ENCODE data around the gene WNK2.

WNK2 gene

DNA sequence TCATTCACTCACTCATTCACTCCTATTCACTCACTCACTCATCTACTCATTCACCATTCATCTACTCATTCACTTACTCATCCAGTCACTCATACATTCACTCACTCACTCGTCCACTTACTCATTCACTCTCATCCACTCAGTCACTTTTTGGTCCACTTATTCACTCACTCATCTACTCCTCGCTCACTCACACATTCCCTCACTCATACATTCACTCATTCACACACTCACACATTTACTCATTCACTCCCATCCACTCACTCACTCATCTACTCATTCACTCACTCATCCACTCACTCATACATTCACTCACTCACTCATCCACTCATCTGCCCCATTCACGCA lies 27.7 kb downstream of the WNK2 start:
- Histone ChIP-seq H3K36me3 (ENCODE audit: insufficient read depth, low read length) (no peaks in the 10 kb centered on the region), H3K27me3 (ENCODE audit: insufficient read depth, low read length) (no peaks in the 10 kb centered on the region), H3K9me3 (ENCODE audit: insufficient read depth, low read depth, low read length) (peaks cover 2% of the 10 kb centered on the region; the same call in 1 of the 2 replicates), H3K4me3 (ENCODE audit: low read length) (no peak overlapping the region), H3K9ac (ENCODE audit: low read depth, low read length) (no peak overlapping the region), H3K4me1 (ENCODE audit: insufficient read depth, low read length) (no peaks in the 10 kb centered on the region), H3K27ac (ENCODE audit: low read depth, low read length) (no peak overlapping the region)
- 90% methylated on average over 3 of the region's 3 CpGs for WGBS

DNA sequence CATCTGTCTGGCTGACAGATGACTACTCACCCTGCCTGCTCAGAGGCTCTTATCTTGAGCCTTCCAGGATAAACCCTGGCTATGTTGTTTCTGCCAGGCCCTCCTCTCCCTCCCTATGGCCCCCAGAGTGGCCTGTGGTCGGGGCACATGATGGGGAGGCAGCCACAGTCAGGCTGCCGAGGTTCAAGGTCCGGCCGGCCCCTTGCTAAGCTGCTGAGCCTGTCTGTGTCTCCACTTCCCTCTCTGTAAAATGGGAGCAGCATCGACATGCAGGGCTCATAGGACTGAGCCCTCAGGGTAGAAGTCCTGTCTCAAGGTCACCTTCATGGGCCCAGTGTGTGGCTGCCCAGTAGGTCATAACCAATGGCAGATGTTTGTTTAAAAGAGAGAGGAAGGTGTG lies 28.5 kb downstream of the WNK2 start:
- WGBS = 92% methylated on average over 5 of the region's 5 CpGs
- Histone ChIP-seq H3K36me3 (ENCODE audit: insufficient read depth, low read length) (no peaks in the 10 kb centered on the region), H3K4me3 (ENCODE audit: low read length) (no peak overlapping the region), H3K4me1 (ENCODE audit: insufficient read depth, low read length) (no peaks in the 10 kb centered on the region), H3K27me3 (ENCODE audit: insufficient read depth, low read length) (no peaks in the 10 kb centered on the region), H3K27ac (ENCODE audit: low read depth, low read length) (no peak overlapping the region), H3K9ac (ENCODE audit: low read depth, low read length) (no peak overlapping the region), H3K9me3 (ENCODE audit: insufficient read depth, low read depth, low read length) (peaks cover 2% of the 10 kb centered on the region; the same call in 1 of the 2 replicates)

DNA sequence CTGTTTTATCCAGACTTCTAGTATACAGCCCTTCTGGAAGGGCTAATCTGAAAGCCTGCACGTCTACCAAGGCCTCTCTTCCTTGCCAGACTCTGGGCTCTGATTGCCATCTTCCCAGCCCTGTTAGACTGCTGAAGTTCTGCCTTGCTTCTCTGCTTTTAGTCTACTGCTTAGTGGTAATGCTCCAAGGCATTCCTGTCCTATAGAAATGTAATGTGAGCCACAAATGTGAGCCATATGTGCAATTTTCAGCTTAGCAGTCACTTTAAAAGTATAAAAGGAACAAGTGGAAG lies 32.1 kb downstream of the WNK2 start:
- Histone ChIP-seq H3K27me3 (ENCODE audit: insufficient read depth, low read length) (no peaks in the 10 kb centered on the region), H3K4me1 (ENCODE audit: insufficient read depth, low read length) (no peaks in the 10 kb centered on the region), H3K4me3 (ENCODE audit: low read length) (no peak overlapping the region), H3K9me3 (ENCODE audit: insufficient read depth, low read depth, low read length) (peaks cover 2% of the 10 kb centered on the region; the same call in 1 of the 2 replicates), H3K27ac (ENCODE audit: low read depth, low read length) (no peak overlapping the region), H3K36me3 (ENCODE audit: insufficient read depth, low read length) (no peaks in the 10 kb centered on the region), H3K9ac (ENCODE audit: low read depth, low read length) (no peak overlapping the region)
- 87% methylated on average over 1 of the region's 1 CpG for WGBS

DNA sequence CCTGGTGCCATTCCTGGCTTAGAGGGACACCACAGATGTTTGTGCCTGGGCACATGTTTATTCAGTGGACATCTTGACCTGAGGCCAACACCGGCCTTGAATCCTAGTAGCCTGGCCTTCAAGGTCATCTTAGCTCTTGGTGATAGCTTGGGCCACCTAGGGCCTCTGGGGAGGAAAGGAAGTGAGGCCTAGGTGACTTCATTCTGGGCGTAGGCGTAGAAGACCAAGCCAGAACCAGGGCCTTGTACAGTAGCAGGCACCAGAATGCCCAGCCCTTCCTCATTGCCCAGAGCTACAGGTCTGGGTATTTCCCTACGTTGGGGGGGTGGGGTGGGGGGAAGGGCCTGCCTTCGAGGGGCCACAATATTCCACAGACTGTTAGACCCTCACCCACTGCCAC lies 33.8 kb downstream of the WNK2 start:
- Histone ChIP-seq H3K27ac (ENCODE audit: low read depth, low read length) (no peak overlapping the region), H3K4me3 (ENCODE audit: low read length) (no peak overlapping the region), H3K9me3 (ENCODE audit: insufficient read depth, low read depth, low read length) (peaks cover 2% of the 10 kb centered on the region; the same call in 1 of the 2 replicates), H3K36me3 (ENCODE audit: insufficient read depth, low read length) (no peaks in the 10 kb centered on the region), H3K4me1 (ENCODE audit: insufficient read depth, low read length) (no peaks in the 10 kb centered on the region), H3K27me3 (ENCODE audit: insufficient read depth, low read length) (no peaks in the 10 kb centered on the region), H3K9ac (ENCODE audit: low read depth, low read length) (no peak overlapping the region)
- 95% methylated on average over 3 of the region's 5 CpGs for WGBS

DNA sequence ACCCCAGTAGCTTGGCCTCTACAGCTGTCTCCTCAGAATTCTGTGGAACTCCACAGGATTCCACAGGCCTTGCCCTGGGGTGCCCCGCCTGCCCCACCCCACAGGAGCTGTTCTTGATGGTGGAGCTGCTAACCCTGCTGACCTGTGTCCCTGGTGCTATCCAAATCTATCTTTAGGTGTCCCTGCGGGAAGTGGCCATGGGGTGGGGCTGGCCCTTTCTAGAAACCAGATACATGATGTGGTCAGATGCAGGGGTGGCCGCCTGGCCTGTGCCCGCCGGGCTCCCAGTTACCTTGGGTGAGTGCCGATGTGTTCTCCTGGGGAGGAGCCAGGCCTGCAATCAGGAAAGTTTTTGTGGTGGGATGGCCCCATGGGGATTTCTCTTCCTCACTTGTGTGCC lies 34.2 kb downstream of the WNK2 start:
- Histone ChIP-seq H3K36me3 (ENCODE audit: insufficient read depth, low read length) (no peaks in the 10 kb centered on the region), H3K4me1 (ENCODE audit: insufficient read depth, low read length) (no peaks in the 10 kb centered on the region), H3K9ac (ENCODE audit: low read depth, low read length) (no peak overlapping the region), H3K9me3 (ENCODE audit: insufficient read depth, low read depth, low read length) (peaks cover 2% of the 10 kb centered on the region; the same call in 1 of the 2 replicates), H3K4me3 (ENCODE audit: low read length) (no peak overlapping the region), H3K27ac (ENCODE audit: low read depth, low read length) (no peak overlapping the region), H3K27me3 (ENCODE audit: insufficient read depth, low read length) (no peaks in the 10 kb centered on the region)
- 96% methylated on average over 6 of the region's 6 CpGs for WGBS

DNA sequence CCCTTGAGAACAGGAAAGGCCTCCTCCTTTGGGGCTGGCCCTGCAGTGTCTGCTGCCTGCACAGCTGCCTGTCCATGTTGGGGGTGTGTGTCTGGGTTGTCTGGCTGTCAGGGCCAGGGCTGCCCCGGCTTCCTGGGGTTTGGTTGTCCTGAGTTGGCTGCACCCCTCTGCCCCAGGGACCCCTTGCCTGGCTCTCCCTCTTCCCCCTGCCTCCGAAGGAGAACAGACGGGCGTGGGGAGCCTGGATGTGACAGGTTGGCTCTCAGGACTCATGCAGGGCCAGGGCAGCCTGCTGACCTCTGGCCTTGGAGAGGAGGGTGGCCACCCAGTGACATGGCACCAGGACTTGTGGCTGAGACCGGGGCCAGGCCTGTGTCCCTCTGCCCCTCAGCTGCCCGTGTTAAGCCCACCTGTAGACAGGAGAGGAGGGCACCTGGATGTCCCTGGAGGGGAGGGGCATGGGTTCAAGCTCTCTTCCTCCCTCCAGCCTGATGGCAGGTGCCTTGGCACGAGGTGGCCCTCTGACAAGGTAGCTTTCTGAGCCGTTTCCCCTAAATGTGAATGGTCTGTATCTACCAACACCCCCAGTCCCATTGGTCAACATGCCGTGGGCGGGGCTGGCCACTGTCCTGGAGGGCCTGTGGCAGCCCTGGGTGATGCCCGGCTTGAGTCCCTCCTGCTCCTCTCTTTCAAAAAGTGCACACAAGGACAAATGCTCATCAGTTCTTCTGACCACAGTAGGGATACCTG lies 34.9 kb downstream of the WNK2 start:
- Histone ChIP-seq H3K27me3 (ENCODE audit: insufficient read depth, low read length) (no peaks in the 10 kb centered on the region), H3K4me1 (ENCODE audit: insufficient read depth, low read length) (peaks cover 5% of the 10 kb centered on the region; the same call in 1 of the 2 replicates), H3K9me3 (ENCODE audit: insufficient read depth, low read depth, low read length) (peaks cover 2% of the 10 kb centered on the region; the same call in 1 of the 2 replicates), H3K9ac (ENCODE audit: low read depth, low read length) (no peak overlapping the region), H3K36me3 (ENCODE audit: insufficient read depth, low read length) (no peaks in the 10 kb centered on the region), H3K27ac (ENCODE audit: low read depth, low read length) (no peak overlapping the region), H3K4me3 (ENCODE audit: low read length) (no peak overlapping the region)
- WGBS = 85% methylated on average over 11 of the region's 11 CpGs

DNA sequence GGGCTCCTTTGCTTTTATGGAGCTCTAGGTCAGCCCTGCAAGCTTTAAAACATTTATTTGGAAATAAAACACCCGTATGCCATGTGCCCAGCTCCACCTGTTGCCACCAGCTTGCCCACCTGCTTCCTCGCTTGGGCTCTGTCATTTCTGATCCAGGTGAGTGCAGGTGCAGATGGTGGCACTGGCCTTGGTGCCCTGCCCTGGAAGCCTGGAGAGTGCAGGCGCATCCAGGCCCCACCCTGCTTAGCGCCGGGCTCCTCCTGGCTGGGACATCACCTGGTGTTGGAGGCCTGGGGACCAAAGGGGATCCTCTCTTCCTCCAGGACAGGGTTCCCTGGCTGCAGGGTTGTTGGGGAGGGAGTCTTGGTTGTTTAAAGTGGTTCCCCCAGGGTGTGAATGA lies 35.8 kb downstream of the WNK2 start:
- H3K27me3 ChIP-seq (ENCODE audit: insufficient read depth, low read length) = no peaks in the 10 kb centered on the region
- whole genome bisulfite sequencing = 95% methylated on average over 5 of the region's 5 CpGs
- H3K27ac ChIP-seq (ENCODE audit: low read depth, low read length) = no peak overlapping the region
- peaks cover 2% of the 10 kb centered on the region; the same call in 1 of the 2 replicates for H3K9me3 ChIP-seq (ENCODE audit: insufficient read depth, low read depth, low read length)
- no peak overlapping the region for H3K9ac ChIP-seq (ENCODE audit: low read depth, low read length)
- peaks cover 9% of the 10 kb centered on the region for H3K4me1 ChIP-seq (ENCODE audit: insufficient read depth, low read length)
- no peak overlapping the region for H3K4me3 ChIP-seq (ENCODE audit: low read length)
- no peaks in the 10 kb centered on the region for H3K36me3 ChIP-seq (ENCODE audit: insufficient read depth, low read length)

DNA sequence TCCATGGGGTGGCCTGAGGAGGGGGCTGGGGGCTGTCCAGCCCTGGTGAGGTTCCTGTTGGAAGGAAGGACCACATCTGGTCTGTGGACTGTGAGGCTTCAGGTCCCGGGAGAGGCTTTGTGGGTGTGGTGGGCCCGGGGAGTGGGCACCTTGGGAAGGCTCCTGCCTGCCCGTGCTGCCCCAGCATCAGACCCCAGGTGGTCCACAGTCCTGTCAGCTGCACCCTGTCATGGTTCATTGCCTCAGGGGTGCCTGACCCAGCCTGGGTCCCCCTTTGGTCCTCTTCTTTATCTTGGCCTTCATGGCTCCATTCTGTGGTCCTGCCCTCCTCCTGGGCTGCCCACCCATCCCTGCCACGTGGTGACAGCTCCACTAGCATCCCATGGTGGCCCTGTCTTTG lies 36.7 kb downstream of the WNK2 start:
- WGBS = 91% methylated on average over 4 of the region's 4 CpGs
- Histone ChIP-seq H3K27me3 (ENCODE audit: insufficient read depth, low read length) (no peaks in the 10 kb centered on the region), H3K27ac (ENCODE audit: low read depth, low read length) (no peak overlapping the region)

DNA sequence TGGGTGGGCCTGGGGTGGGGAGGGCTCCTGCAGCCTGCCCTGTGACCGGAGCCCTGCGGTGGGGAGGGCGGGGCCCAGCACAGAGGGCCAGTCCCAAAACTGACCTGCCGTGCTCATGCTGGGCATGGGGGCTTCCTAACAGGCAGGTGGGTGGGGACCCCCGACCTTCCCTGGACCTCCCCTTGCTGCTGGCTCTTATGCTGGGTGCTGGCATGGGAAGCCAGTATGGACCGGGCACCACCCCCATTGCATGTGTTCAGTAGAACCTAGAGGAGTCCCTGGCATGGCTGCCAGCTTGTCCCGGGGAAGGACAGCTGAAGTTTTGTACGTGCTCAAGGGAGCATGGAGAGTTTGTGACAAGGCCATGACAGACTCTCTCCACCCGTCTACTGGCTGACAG lies 37.1 kb downstream of the WNK2 start:
- H3K4me3 ChIP-seq (ENCODE audit: low read length) = no peak overlapping the region
- no peaks in the 10 kb centered on the region for H3K36me3 ChIP-seq (ENCODE audit: insufficient read depth, low read length)
- peaks cover 9% of the 10 kb centered on the region for H3K4me1 ChIP-seq (ENCODE audit: insufficient read depth, low read length)
- no peak overlapping the region for H3K27ac ChIP-seq (ENCODE audit: low read depth, low read length)
- no peaks in the 10 kb centered on the region for H3K27me3 ChIP-seq (ENCODE audit: insufficient read depth, low read length)
- H3K9me3 ChIP-seq (ENCODE audit: insufficient read depth, low read depth, low read length) = no peaks in the 10 kb centered on the region
- no peak overlapping the region for H3K9ac ChIP-seq (ENCODE audit: low read depth, low read length)
- 94% methylated on average over 9 of the region's 9 CpGs for WGBS

More for the DNA sequence above, 36.7 kb downstream of the WNK2 start:
- H3K36me3 ChIP-seq (ENCODE audit: insufficient read depth, low read length) = no peaks in the 10 kb centered on the region
- H3K4me1 ChIP-seq (ENCODE audit: insufficient read depth, low read length) = peaks cover 9% of the 10 kb centered on the region
- no peaks in the 10 kb centered on the region for H3K9me3 ChIP-seq (ENCODE audit: insufficient read depth, low read depth, low read length)
- no peak overlapping the region for H3K9ac ChIP-seq (ENCODE audit: low read depth, low read length)
- H3K4me3 ChIP-seq (ENCODE audit: low read length) = no peak overlapping the region

DNA sequence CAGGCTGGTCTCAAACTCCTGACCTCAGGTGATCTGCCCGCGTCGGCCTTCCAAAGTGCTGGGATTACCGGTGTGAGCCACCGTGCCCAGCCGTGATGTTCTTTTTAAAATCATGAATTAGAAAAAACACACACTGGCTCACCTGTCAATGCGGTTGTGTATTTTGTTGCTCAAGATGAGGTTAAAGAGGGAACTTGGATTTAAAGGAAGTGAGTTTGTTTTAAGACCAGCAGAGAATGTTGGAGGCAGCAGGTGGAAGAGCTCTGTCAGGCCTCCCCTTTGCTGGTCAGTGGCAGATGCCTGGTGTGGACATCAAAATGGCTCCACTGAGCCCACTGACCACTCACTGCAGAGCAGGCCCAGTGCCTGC lies 38.9 kb downstream of the WNK2 start:
- Histone ChIP-seq H3K27ac (ENCODE audit: low read depth, low read length) (no peak overlapping the region), H3K9ac (ENCODE audit: low read depth, low read length) (no peak overlapping the region), H3K9me3 (ENCODE audit: insufficient read depth, low read depth, low read length) (no peaks in the 10 kb centered on the region), H3K27me3 (ENCODE audit: insufficient read depth, low read length) (no peaks in the 10 kb centered on the region), H3K4me1 (ENCODE audit: insufficient read depth, low read length) (peaks cover 9% of the 10 kb centered on the region), H3K36me3 (ENCODE audit: insufficient read depth, low read length) (no peaks in the 10 kb centered on the region), H3K4me3 (ENCODE audit: low read length) (no peak overlapping the region)
- WGBS = 94% methylated on average over 7 of the region's 7 CpGs

DNA sequence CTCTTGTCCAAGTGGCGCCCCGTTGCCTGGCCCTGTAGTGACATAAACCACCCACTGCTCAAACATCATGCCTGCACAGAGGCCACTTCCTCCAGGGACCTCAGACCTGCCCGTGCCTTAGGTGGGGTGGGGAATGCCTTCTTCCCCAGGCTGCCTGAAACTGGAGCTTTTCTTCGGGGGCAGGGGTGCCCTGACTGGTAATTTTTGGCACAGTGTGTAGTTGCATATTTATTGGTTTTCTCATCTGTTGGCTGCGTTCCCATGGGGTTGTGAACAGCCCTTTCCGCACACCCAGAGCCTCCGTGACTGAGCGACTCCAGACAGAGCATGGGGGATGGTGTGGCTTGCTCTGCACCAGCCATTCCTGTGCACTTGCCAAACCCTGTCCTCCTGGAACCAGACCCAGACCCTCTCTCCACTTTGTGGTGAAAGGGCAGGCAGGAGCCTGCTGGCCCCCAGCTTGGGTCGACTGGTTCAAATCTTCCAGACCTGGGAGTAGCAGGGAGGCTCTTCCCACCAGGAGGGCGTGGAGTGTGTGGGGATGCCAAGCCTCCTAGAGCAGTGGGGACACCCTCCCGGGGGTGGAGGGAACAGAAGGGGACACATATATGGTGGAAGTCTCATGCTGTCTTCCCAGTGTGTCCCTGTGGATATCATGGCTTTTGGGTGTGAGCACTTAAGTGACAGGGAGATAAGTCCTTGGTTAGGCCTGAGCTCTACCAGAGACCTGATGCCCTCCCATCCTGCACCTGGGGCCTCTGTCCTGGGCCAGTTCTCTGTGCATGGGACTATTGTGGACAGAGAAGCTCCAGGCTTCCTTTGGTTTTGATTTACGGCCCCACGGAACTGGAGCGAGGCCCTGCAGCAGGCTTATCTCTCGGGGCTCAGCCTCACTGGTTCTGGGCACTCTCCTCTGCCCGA lies 39.6 kb downstream of the WNK2 start:
- Histone ChIP-seq H3K27me3 (ENCODE audit: insufficient read depth, low read length) (no peaks in the 10 kb centered on the region), H3K36me3 (ENCODE audit: insufficient read depth, low read length) (no peaks in the 10 kb centered on the region), H3K27ac (ENCODE audit: low read depth, low read length) (no peak overlapping the region), H3K9ac (ENCODE audit: low read depth, low read length) (no peak overlapping the region), H3K4me3 (ENCODE audit: low read length) (no peak overlapping the region), H3K9me3 (ENCODE audit: insufficient read depth, low read depth, low read length) (no peaks in the 10 kb centered on the region), H3K4me1 (ENCODE audit: insufficient read depth, low read length) (peaks cover 9% of the 10 kb centered on the region)
- 88% methylated on average over 16 of the region's 16 CpGs for WGBS

Data from HUES64 (cell line).